B cell (primary cell): ENCODE measurements around the gene TRIM17. TPM values are rescaled to one million over a fixed set of nuclear protein-coding genes. Genes with fewer than 3 reads are reported as not detected.

Source experiments
- ATAC-seq: fragments of 200-7000 bp; cut with Tn5 transposase; one replicate; pipeline ENCODE4 v1.10.0; 2021; ENCODE audit warnings: low read depth, mild to moderate bottlenecking, moderate number of reproducible peaks, moderate library complexity
- CTCF ChIA-PET: fragments of 350-600 bp; sonication (Branson Sonifier 250); formaldehyde crosslinking; loops from one replicate; lab custom pipeline; 2021; ENCODE audit warnings: antibody characterized with exemption, inconsistent platforms; lab: Charles Lee
- POLR2A ChIA-PET: fragments of 350-600 bp; sonication (Branson Sonifier 250); formaldehyde crosslinking; loops from one replicate; lab custom pipeline; 2021; ENCODE audit warnings: antibody characterized with exemption; lab: Charles Lee
- DNase-seq: peaks from one replicate; pipeline ENCODE4 v3.0.0; 2013
- H2AFZ ChIP-seq: 2 replicates; pipeline ENCODE4 v1.6.1; 2012; ENCODE audit warnings: mild to moderate bottlenecking, low read depth, low read length; ENCODE audit not compliant: insufficient read depth, poor library complexity, severe bottlenecking
- H3K27ac ChIP-seq, 2 donors: 1 replicate in 1 of 2; 2 replicates in 1 of 2; pipeline ENCODE4 v1.5.1; 2012 to 2013; ENCODE audit warnings: low read length in 2 of 2, mild to moderate bottlenecking in 2 of 2, moderate library complexity in 1 of 2
- H3K27me3 ChIP-seq, 4 experiments: fragments of 200-600 bp in 1 of 4; sonication (generic) in 1 of 4; replicated peaks in 1 of 4; 1 replicate in 2 of 4; 2 replicates in 2 of 4; pipeline versions ENCODE4 v1.6.1 to v1.7.0; 2013 to 2016; ENCODE audit warnings: low read length in 3 of 4, mild to moderate bottlenecking in 2 of 4, mixed read lengths in 1 of 4, moderate library complexity in 1 of 4; ENCODE audit not compliant: insufficient read depth in 4 of 4, control insufficient read depth in 3 of 4; ENCODE audit errors: control extremely low read depth in 1 of 4
- H3K36me3 ChIP-seq, 2 experiments: replicated peaks in 1 of 2; 1 replicate in 1 of 2; 2 replicates in 1 of 2; pipeline versions ENCODE4 v1.6.1 to v1.7.1; 2013; ENCODE audit warnings: low read length in 1 of 2; ENCODE audit not compliant: insufficient read depth in 2 of 2, control insufficient read depth in 1 of 2; ENCODE audit errors: control extremely low read depth in 1 of 2, extremely low read depth in 1 of 2
- H3K4me1 ChIP-seq, 2 donors: fragments of 200-600 bp in 1 of 2; sonication (generic) in 1 of 2; 1 replicate in 1 of 2; 2 replicates in 1 of 2; pipeline versions ENCODE4 v1.5.1 to v1.6.1; 2013 to 2017; ENCODE audit warnings: low read length in 2 of 2; ENCODE audit not compliant: control insufficient read depth in 2 of 2, insufficient read depth in 2 of 2
- H3K4me2 ChIP-seq: replicated peaks from 2 replicates; pipeline ENCODE3; 2012; ENCODE audit warnings: mild to moderate bottlenecking, low read depth, low read length; ENCODE audit not compliant: poor library complexity, severe bottlenecking
- H3K4me3 ChIP-seq, 5 experiments: fragments of 200-600 bp in 1 of 5; sonication (generic) in 1 of 5; 1 replicate in 3 of 5; 2 replicates in 2 of 5; pipeline versions ENCODE4 v1.5.1 to v1.7.0; 2011 to 2016; ENCODE audit warnings: low read length in 4 of 5, mild to moderate bottlenecking in 4 of 5, low read depth in 2 of 5, control low read depth in 1 of 5, moderate library complexity in 1 of 5; ENCODE audit not compliant: insufficient read depth in 1 of 5; ENCODE audit errors: control extremely low read depth in 1 of 5, extremely low read depth in 1 of 5
- H3K79me2 ChIP-seq: fragments of 200-600 bp; sonication (generic); one replicate; pipeline ENCODE4 v1.6.0; 2016; ENCODE audit warnings: low read length; ENCODE audit not compliant: control insufficient read depth, insufficient read depth
- H3K9ac ChIP-seq: fragments of 200-600 bp; sonication (generic); 2 replicates; pipeline ENCODE4 v1.6.1; 2017; ENCODE audit warnings: mild to moderate bottlenecking, low read length, moderate library complexity
- H3K9me3 ChIP-seq, 3 donors: one replicate each; pipeline versions ENCODE4 v1.6.1 to v1.7.1; 2013; ENCODE audit warnings: low read length in 2 of 3; ENCODE audit not compliant: control insufficient read depth in 2 of 3, insufficient read depth in 1 of 3; ENCODE audit errors: control extremely low read depth in 1 of 3
- H4K20me1 ChIP-seq: 2 replicates; pipeline ENCODE4 v1.6.0; 2012; ENCODE audit warnings: mild to moderate bottlenecking, low read length; ENCODE audit not compliant: insufficient read depth, control insufficient read depth, poor library complexity, severe bottlenecking
- H3K27ac Mint-ChIP-seq: one replicate; pipeline ENCODE4 v1.8.0; 2021; ENCODE audit warnings: mixed read lengths
- H3K27me3 Mint-ChIP-seq: one replicate; pipeline ENCODE4 v1.8.0; 2021; ENCODE audit warnings: mixed read lengths
- H3K4me1 Mint-ChIP-seq: one replicate; pipeline ENCODE4 v1.8.0; 2021; ENCODE audit warnings: mixed read lengths
- H3K4me3 Mint-ChIP-seq: one replicate; pipeline ENCODE4 v1.8.0; 2021; ENCODE audit warnings: mixed read lengths
- H3K9me3 Mint-ChIP-seq: one replicate; pipeline ENCODE4 v1.8.0; 2022; ENCODE audit warnings: mixed read lengths; ENCODE audit not compliant: insufficient read depth
- CTCF ChIP-seq: fragments of 200-600 bp; IDR thresholded peaks from one replicate; pipeline ENCODE4 v1.8.0; 2022; ENCODE audit warnings: antibody characterized with exemption, mild to moderate bottlenecking
- EZH2 ChIP-seq: IDR thresholded peaks from 2 replicates; pipeline ENCODE4 v1.6.1; 2012; ENCODE audit warnings: borderline replicate concordance, low read depth, mild to moderate bottlenecking, moderate library complexity, low read length; ENCODE audit not compliant: insufficient read depth, poor library complexity, severe bottlenecking
- WGBS: methylation state at CpG from one replicate; pipeline ENCODE4 v1.1.5; 2013; ENCODE audit warnings: missing lambda C conversion rate; ENCODE audit not compliant: insufficient coverage; 5-methylcytosine and 5-hydroxymethylcytosine counted together
- intact Hi-C: fragments of 100-400 bp; cut with micrococcal nuclease; formaldehyde crosslinking; loops from one replicate; pipeline ENCODE4 v1.10.0; 2022
- polyA plus RNA-seq: library from polyadenylated mRNA; depleted of rRNA; stranded (reverse); fragments of >200 nt; gene quantifications from 2 replicates; pipeline ENCODE4 v1.2.3, GENCODE V29; 2012
- total RNA-seq, 2 donors: library from RNA; stranded (reverse); fragments of 120-200 nt in 1 of 2; gene quantifications; 1 replicate in 1 of 2; 2 replicates in 1 of 2; pipeline versions ENCODE4 v1.2.3 to v1.2.4, GENCODE V29; 2013 to 2022

Gene TRIM17
- total and polyA plus RNA-seq, 2 donors (not counting 1 experiment from before 2014, with no cell fraction given), result not detected

- CTCF ChIA-PET, result interaction anchor here (1.2 kb wide), 1 partner anchor 317 kb away, joined by 3 read pairs; no protein-coding TSS in a partner anchor
- peaks cover 0 to 9% (median 0%) of the 10 kb centered on the region in 3 donors for H3K9me3 ChIP-seq
- DNase-seq (no peak), ATAC-seq (no peak)
- Mint-ChIP-seq H3K9me3 (no peaks in the 10 kb centered on the region), H3K4me1 (peaks cover 11% of the 10 kb centered on the region), H3K4me3 (no peak overlapping the region), H3K27ac (no peak overlapping the region), H3K27me3 (peaks cover 55% of the 10 kb centered on the region)
- POLR2A ChIA-PET, result no interaction called here
- H3K36me3 ChIP-seq, result no peaks in the 10 kb centered on the region
- no peak overlapping the region for H2AFZ ChIP-seq
- H3K79me2 ChIP-seq, result no peaks in the 10 kb centered on the region
- H3K4me2 ChIP-seq, result no peak overlapping the region
- peaks cover 14 to 16% of the 10 kb centered on the region in 2 donors for H3K4me1 ChIP-seq
- H3K9ac ChIP-seq, result no peak overlapping the region
- intact Hi-C loops, result no loop called here
- TF ChIP-seq CTCF (no peak), EZH2 (no peak)
- no peak overlapping the region for H3K4me3 ChIP-seq
- H3K27ac ChIP-seq, result no peak overlapping the region
- H4K20me1 ChIP-seq, result no peaks in the 10 kb centered on the region
- H3K27me3 ChIP-seq, result peaks cover 0 to 37% (median 23%) of the 10 kb centered on the region in 4 experiments
- 59% methylated on average over 11 of the region's 15 CpGs for WGBS
Observed at GRCh38 chr1:228446852-228447251, 30.2 kb upstream of the TRIM17 start.

GRCh38 chr1:228445843-228446650 is 29.4 kb upstream of the TRIM17 start:
- peak overlapping the region; percentile 80 for H3K4me3 Mint-ChIP-seq
- ATAC-seq (peak; percentile 33), DNase-seq (peak; percentile 52)
- Histone ChIP-seq H3K27ac (no peak overlapping the region), H3K79me2 (no peaks in the 10 kb centered on the region), H3K4me2 (peak overlapping the region; percentile 67), H3K9ac (peak overlapping the region; percentile 60), H3K4me1 (peaks cover 14 to 16% of the 10 kb centered on the region in 2 donors), H2AFZ (peak overlapping the region; percentile 52), H3K9me3 (peaks cover 0 to 9% (median 0%) of the 10 kb centered on the region in 3 donors), H4K20me1 (no peaks in the 10 kb centered on the region), H3K36me3 (no peaks in the 10 kb centered on the region), H3K4me3 (peak overlapping the region in 4 of 5 experiments; percentile 24 to 55 (median 46)), H3K27me3 (peaks cover 0 to 42% (median 27%) of the 10 kb centered on the region in 4 experiments)
- H3K27me3 Mint-ChIP-seq, result peaks cover 59% of the 10 kb centered on the region
- TF ChIP-seq EZH2, result no peak
- TF ChIP-seq CTCF, result no peak
- intact Hi-C loops, result no loop called here
- H3K27ac Mint-ChIP-seq, result no peak overlapping the region
- H3K9me3 Mint-ChIP-seq, result no peaks in the 10 kb centered on the region
- WGBS, result 4% methylated on average over 46 of the region's 51 CpGs
- H3K4me1 Mint-ChIP-seq, result peaks cover 11% of the 10 kb centered on the region
- CTCF ChIA-PET, result interaction anchor here (1.2 kb wide), 1 partner anchor 316 kb away, joined by 3 read pairs; no protein-coding TSS in a partner anchor
- POLR2A ChIA-PET, result no interaction called here
